HG02610 (cell line): ENCODE measurements around the gene AKR1B1.

Experiments used
- ATAC-seq: cut with Tn5 transposase; IDR thresholded peaks from one replicate; pipeline ENCODE4 v1.9.1; 2021; ENCODE audit warnings: mild to moderate bottlenecking, moderate library complexity; ENCODE audit not compliant: unreplicated experiment

Gene AKR1B1

DNA sequence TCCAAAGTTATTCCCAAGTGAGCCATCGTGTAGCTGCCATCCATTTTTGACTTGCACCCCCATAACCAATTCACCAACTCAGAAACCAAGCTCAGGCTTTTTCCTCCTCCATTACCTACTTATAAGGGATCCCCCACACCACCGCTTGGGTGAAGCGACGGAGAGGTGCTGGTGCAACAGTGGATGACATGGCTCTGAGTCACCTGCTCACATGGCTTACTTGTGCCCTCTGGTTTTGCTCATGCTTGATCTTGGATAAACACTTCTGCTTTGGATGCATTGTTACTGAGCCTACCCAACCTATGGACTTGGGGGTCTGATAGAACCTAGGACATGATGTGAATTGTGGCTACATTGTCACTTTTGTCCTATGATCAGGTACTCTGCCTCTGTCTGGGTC is 12.0 kb upstream of the AKR1B1 start:
- ATAC-seq: no peak

DNA sequence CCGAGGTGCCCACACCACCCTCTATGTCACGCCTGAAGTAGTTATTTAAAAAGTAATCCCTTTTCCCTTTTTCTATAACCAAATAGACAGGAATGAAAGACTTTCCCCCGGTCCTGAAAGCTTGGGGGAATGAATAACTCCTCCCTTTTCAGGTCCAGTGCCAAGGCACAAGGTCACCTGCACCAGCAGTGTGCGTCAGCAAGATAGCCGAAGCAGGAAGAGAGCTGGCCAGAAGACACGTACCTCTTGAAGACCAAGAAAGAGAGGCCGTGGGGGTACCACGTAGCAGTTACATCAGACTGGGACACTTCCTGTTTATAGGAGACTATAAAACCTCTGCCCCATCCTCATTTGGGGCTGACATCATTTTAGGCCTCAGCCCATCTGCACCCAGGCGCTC is 10.7 kb upstream of the AKR1B1 start:
- ATAC-seq: no peak

DNA sequence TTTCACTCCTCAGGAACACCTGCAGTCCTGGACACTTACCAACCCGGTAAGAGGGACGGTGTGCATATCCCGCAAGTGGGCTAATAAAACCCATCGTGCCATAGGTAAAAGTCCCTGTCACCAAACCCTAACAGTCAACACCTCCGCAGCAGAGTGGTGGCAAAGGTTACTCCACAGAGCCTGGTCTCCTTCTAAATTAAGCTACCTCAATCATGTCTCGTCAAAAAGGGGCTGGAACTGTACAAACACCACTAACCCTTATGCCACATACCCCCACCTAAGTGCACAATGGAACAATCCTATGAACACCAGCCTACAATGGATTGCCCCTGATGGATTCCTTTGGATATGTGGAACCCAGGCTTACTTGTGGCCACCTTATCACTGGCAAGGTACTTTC is 9.6 kb upstream of the AKR1B1 start:
- no peak for ATAC-seq

DNA sequence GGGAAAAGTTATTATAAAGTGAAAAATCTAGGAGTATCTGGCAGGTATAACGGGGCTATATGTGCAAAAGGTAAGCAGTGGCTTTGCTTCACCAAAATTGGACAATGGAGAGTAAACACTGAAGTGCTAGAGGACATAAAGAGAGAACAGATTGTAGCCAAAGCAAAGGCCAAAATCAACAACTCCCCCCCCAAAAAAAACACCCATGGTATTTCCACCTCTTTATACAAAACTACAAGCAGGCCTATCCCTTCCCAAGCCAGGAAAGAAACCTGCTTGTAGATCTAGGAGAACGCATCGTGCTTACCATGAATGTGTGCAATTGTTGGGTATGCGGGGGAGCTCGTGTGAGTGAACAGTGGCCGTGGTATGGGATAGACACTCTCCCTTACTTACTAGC is 9.2 kb upstream of the AKR1B1 start:
- no peak for ATAC-seq

DNA sequence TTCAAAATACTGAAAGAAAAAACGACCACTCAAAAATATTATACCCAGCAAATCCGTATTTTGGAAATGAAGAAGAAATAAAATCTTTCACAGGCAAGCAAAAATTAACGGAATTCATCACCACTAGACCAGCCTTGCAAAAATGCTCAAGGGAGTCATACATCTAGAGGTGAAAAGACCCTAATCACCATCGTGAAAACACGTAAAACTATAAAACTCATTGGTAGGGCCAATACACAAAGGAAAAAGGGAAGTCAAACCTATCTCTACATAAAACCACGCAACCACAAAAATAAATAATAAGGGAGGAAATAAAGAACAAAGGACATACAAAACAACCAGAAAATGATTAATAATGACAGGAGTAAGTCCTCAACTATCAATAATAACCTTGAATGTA is 6.6 kb upstream of the AKR1B1 start:
- no peak for ATAC-seq

DNA sequence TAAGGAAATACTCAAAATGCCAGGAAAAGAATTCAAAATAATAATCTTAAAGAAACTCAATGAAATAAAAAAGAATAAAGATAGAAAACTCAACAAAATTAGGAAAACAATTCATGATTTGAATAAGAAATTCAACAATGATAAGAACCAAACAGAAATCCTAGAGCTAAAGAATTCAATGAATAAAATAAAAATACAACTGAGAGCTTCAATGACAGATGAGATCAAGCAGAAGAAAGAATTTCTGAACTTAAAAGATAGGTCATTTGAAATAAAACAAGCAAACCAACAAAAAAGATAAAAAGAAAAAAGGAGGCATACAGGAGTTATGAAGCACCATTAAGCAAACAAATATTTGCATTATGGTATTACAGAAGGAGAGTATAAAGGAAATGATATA is 5.6 kb upstream of the AKR1B1 start:
- ATAC-seq: no peak

DNA sequence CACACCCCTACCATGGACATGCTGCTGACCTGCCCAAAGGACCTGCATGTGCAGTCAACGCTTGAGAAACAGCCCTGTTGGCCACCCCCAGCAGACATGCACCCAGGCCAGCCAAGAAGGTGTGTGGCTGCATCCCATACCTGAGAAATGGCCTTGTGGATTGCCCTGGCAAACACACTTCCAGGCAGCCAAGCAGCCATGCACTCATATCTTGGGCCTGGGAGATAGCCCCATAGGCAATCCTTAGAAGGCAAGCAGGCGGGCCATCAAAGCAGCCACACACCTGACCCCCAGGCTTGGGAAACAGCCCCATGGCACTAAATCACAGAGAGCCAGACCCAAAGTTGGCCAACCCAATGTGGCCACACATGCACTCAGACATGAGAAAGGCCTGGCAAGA is 4.9 kb upstream of the AKR1B1 start:
- ATAC-seq: no peak

DNA sequence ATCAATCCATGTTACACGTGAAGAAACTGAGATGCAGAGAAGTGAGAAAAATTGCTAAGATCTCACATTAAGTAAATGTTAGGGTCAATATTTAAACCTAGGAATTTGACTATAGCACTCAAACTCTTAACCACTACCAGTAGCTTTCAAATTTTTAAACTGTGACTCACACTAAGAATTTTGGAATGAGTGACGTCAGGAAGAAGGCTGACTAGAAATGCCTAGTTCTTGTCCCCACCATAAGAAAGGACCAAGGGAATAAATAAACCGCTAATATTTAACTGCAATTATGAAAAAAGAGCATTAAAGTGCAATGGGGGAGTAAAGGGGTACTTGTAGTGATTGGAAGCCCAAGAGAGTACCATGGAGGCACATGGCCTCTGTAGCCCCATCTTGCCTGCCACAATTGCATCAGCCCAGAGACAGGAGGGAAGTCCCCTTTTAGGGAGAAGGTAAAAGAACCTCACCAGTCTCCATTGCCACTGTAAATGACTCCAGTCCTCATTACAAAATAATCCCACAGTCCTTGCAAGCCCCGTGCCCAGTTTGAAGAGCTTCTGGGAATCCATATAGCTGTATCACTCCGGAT is 3.5 kb upstream of the AKR1B1 start:
- no peak for ATAC-seq

DNA sequence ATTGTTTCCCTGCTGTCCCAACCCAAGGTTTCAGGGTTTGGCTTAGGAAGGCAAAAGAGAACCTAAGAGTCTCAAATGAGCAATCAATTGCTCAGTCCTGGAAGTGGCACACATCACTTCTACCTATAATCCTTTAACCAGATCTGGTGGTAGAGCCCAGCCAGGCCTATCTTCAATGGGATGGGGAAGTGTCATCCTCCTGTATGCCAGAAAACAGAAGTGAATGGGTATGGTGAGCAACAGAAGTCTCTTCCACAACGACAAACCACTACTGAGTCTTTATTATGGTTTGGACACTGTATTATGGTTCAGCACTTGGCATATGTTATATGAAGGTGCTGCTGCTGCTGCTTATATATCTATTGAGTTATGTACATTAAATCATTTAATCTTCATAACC is 3.0 kb upstream of the AKR1B1 start:
- ATAC-seq: no peak

DNA sequence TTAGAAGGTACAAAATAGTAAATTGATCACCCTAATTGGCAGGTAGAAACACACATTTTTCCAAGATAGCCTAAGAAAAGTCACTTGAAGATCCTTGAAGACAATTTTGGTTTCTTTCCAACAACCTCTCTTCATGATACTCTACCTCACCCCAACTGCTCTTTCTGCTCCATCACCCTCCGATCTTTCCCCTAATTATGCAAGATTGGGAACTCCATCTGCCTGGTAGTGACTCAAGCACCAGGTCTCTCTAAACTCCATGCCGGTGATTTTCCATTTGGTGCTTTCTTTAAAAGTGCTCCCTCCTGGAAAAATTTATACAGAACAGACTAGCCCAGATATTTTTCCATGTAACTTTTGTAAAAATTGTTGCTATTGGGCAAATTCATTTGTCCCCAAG is 1.1 kb upstream of the AKR1B1 start:
- ATAC-seq: no peak

DNA sequence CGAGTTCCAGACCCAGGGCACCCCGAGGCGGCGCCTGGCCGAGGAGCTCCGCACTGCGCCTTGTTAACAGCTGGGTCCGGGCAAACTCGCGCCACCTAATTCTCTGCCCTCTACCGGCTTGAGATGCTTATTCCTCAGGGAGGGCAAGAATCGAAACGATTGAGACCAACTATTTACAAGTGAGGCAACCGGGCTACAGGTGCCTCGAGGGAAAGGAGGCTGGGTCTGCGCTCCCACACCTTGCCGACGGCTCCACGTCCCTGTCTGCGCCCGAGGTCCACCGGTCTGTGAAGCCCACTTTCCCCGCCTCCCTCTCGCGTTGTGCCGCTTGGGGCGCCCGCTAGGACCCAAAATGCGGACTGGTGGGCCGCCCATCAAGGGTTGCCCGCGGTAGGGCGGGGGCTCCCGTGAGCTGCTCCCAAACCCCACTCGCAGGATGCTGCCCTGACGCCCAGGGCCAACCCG is 527 bp downstream of the AKR1B1 start:
- ATAC-seq: peak; percentile 32

DNA sequence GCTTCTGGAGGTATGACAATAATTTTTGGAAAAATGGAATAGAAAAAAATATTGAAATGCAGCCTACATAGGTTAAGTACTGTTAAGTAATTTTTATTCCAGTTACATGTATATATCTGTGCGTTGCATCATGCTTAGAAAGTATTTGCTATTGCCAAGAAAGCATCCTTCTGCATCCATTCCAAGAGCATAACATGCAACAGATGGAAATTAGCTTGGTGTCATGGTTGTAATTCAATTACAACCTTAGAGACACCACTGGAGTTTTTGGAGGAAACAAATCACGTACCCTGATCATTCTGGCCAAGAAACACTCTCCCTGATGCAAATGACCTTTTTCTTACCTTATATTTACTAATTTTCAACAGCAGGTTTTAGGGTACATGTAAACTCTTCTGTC is 1.7 kb downstream of the AKR1B1 start:
- ATAC-seq: no peak

DNA sequence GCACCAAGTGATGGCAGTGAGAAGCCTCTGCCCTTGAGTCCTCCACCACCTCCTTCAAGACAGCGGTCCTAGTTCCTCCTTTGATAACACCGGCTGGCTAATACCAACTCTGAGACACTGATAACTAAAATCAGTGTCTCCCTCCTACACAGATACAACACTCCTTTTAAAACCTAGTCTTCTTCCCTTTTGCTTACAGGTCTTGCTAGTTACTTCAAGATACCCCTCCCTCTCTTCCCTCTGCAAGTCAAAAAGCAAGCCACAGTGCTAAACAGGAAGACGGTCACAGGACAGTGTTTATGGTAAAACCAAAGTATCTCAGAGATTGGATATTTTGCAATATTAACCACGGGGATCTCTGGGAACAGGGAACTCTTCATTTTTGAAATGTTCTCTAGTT is 4.6 kb downstream of the AKR1B1 start:
- no peak for ATAC-seq

DNA sequence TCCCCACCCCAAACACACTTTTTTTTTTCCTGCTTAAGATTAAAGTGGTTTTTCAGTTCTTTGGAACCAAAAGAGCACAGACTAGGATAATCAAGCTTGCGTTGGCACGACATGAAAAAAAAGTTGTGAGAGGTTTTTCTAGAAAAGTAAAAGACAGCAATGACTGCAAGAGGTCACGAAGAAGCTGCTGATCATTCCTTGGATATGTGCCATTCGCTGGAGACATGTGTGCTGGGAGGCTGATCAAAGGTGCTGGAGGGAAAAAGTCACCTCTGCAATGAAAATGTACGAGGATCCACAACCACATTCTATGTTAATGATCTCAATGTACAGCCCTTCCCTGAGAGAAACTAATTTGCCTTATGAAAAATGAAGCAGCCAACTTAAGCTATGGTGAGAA is 5.4 kb downstream of the AKR1B1 start:
- no peak for ATAC-seq

DNA sequence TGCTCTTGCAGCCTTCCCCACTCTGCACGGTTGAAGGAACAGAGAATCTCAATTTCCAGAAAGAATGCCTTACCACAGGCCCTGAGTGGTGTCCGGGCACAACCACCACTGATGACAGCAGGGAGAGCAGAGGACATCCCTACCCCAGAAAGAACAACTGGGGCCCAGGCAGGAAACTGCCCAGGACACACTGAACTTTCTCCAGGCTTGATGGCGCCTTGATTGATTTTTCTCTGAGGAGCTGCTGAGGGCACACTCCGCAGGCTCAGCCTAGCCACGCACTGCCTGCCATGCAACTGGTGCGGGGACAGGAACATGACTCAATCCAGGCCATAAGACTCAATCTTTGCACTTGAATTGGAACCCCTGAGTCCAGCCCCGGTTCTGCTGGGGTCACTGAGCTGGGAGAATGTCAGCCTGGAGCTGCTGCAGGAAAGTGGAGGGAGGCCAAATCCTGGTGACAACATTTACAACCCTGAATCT is 5.9 kb downstream of the AKR1B1 start:
- ATAC-seq: no peak

DNA sequence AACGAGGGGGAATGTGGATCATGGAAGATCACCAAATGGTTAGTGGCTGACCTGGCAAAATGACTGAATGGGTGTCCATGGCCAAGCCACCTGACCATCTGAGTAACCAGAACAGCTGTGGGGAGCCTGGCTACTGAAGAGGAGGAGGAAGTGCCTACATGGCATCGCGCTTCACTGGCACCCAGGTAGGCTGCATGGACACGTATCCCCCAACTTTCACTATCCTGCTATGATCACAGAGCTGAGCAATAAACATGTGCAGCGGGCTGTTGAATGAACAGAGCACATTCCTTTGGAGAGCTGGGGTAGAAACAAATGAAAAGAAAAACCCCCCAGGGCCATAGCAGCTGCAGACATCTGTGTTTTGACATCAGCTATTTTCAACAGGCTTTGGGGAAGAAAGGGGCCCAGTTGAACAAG is 6.5 kb downstream of the AKR1B1 start:
- ATAC-seq: no peak

DNA sequence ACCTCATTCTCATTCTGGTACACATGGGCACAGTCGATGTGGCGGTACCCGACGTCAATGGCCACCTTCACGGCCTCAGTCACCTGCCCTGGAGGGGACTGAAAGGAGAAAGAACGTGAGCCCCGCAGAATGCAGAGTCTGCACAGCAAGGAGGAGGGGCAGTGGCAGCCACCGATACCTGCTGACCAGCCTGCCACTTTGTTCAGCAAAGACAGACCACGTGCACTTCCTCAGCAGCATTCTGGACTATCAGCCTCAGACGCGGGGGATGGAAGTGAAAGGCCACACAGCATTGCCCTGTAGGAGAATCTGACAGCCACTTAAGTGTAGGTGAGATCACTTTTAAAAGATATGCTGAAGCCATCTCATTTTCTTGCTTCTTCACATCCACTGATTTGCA is 7.2 kb downstream of the AKR1B1 start:
- no peak for ATAC-seq

DNA sequence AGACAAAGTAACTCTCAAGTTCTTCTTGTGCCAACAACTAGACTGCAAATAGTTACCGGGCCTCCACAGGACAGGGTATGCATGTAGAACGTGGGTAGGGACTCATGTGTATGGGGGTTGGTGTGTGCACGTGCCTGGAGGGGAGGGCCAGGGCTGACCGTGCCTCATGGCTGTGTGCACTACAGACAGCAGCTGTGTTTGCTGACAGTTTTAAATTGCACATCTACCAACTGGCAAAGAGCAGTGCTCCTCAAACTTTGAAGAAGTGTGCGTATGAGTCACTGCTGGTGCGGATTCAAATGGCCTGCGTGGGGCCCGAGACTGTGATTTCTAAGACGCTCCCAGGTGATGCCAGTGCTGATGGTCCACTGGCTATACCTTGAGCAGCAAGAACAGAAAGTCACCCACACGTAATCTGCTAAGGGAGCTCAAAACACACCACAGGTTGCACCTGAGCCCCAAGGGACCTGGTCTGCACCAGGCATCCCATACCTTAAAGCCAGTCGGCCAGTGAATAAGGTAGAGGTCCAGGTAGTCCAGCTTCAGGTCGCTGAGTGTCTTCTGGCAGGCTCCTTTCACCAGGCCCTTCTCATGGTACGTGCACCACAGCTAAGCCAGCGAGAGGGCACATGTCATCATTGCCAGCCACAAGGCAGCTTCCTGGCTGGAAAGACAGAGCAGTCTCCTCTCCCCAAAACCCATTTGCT is 8.5 kb downstream of the AKR1B1 start:
- no peak for ATAC-seq

DNA sequence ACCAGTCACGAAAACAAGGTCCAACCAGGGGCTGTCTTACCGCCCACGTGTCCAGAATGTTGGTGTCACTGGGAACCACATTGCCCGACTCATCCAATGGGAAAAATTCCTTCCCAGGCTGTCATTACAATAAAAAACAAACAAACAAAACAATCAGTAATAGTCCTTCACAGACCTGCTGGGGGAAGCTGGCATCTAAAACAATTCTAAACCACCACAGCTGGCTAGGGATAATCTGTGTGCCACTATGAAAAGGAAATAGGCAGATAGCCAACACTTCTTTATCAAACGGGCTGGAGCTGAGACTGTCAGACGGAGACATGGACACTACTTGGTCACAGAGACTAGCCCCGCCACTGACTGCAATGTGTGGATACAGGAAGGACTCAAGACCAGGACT is 9.2 kb downstream of the AKR1B1 start:
- no peak for ATAC-seq

DNA sequence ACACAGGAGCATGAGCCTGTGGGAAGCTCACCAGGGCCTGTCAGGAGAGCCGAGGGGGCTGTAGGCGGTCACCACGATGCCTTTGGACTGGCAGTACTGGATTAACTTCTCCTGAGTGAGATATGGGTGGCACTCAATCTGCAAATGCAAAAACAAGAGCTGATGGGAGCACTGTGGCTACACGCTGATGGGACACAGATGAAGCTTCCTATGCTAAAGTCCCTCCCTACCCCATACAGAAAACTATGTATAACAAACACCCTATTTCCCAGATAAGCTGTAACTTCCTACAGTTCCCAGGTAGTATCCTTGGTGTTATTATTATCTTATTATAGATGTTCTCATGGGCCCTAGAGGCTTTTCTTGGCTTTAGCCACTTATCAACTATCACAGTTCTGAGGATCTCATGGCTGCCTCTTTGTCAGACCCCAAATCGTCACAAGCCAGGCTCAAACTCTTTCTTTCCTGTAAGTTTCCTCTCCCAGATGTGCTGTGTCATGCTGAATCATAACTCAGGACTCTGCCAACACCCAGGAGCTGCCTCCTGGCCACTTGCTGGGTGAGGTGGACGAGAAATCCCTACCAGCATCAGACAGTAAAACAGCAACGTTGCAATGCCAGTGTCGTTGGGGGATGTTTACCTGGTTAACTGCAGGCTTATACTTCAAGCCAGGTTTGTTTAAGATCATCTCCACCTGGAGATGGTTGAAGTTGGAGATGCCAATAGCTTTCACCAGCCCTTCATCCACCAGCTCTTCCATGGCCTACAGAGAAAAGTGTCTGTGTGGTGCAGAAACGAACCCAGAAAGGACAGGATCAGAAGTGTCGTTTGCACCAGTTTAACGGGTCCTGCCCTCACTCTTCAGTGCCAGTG is 10.3 kb downstream of the AKR1B1 start:
- no peak for ATAC-seq

DNA sequence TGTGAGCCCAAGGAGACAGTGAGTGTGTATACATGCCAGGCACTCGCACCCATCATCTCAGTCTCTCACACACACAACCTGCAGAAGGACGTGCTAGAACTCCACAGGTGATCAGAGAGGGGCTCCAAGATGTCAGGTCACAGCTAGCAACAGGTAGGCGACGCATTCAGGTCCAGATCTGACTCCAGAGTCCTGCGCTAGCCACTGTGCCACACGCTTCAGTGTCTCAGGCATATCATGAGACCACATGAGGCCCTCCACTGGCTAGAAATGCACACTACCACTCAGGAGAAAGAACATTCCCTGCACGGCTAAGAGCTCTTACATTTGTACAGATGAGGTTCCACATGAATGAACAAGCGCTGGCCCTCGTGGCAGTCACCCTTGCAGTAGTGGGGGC is 11.5 kb downstream of the AKR1B1 start:
- no peak for ATAC-seq

DNA sequence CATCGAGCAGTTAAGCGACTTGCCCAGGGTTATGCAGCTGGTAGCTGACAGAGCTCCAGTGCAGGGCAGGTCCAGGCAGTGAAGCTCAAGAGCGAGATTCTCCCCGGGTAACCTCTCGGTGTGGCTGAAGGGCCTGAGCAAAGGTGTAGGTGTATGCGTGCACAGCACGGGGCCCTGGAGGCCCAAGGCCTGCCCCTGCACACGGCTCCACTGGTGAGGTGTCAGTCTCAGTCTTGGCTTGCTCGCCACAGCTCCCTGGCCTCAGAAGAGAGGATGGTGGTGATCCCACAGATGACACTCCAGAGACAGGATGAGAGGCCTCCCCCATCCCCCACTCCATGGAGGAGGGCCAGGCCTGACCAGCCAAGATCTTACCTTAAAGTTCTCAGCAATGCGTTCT is 12.0 kb downstream of the AKR1B1 start:
- ATAC-seq: no peak
